NT2/D1 (cell line): ENCODE results near the gene ALOX12.

ENCODE experiments used
- SUZ12 ChIP-seq: IDR thresholded peaks from 2 replicates; pipeline ENCODE4 v1.6.1; 2011; ENCODE audit not compliant: insufficient read length, insufficient read depth; ENCODE audit errors: extremely low read depth
- YY1 ChIP-seq: IDR thresholded peaks from 2 replicates; pipeline ENCODE4 v1.6.1; 2011; ENCODE audit not compliant: insufficient read length, insufficient read depth
- ZNF274 ChIP-seq: IDR thresholded peaks from 2 replicates; pipeline ENCODE4 v1.6.1; 2011; ENCODE audit warnings: mild to moderate bottlenecking, low read depth, low read length

DNA sequence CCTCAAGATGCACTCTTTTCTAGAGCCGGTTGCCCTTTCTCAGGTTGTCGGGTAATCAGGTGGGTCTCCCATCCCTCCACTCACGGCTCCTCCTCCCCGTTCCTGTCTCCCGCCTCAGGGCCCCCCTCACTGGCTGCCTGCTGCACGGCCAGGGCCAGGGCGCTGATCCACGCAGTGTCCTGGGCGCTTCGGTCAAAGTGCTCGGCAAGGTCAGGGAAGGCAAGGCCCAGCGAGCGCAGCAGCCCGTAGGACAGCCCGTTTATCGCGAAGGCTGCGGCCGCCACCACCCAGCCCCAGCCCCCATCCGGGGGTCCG lies 47.3 kb downstream of the ALOX12 start:
- TF ChIP-seq ZNF274 (no peak), YY1 (no peak), SUZ12 (no peak)
